B cell (primary cell): Measurements from ENCODE around the gene NT5M.

ENCODE experiments used
- EZH2 ChIP-seq: IDR thresholded peaks from 2 replicates; pipeline ENCODE4 v1.6.1; 2012; ENCODE audit warnings: borderline replicate concordance, low read depth, mild to moderate bottlenecking, moderate library complexity, low read length; ENCODE audit not compliant: insufficient read depth, poor library complexity, severe bottlenecking
- TF ChIP-seq, protein P1 (sequence below): fragments of 200-600 bp; IDR thresholded peaks from one replicate; pipeline ENCODE4 v1.8.0; 2022; ENCODE audit warnings: antibody characterized with exemption, mild to moderate bottlenecking

DNA sequence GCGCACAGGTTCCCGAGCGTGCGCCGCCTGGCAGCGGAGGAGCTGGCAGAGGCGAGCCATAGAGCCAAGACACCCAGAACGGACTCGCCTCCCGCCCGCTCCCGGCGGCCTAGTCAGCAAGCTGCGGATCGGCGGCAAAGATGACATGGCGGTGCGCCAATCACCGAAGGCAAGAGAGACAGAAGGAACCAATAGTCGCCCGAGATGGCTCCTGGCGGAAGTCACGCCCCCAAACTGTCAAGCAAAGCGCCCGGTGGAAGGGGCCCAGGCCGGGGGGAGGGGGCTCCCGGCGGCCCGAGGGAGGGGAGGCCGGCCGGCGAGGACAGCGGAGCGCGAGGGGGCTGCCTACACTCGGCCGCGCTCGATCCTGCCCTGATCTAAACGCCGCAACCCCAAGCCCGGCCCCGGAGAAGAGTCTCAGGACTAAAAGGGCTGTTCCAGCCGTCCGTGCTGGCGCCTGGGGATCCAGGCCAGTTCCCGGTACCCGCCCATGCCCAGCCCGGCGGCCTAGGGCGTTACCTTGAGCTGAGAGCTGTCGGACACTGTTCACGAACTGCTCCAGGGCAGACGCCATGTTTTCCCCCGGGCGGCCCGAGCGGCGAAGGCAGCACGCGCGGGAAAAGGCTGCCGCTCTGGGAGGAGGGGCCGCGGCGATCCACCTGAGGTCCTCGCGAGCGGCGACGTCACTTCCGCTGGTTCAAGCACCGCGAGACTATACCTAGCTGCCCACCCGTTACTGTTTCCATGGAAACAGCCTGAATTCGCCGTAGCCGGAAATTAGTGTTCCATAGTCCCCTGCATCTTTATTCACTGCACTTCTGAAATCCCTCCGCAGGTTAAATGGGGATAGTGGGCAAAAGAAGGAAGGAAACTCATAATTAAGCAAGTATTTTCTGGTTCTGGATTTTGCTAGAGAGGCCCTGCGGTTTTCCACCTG is 22.3 kb upstream of the NT5M start, which contains the start of gene COPS3:
- TF ChIP-seq, protein P1, sequence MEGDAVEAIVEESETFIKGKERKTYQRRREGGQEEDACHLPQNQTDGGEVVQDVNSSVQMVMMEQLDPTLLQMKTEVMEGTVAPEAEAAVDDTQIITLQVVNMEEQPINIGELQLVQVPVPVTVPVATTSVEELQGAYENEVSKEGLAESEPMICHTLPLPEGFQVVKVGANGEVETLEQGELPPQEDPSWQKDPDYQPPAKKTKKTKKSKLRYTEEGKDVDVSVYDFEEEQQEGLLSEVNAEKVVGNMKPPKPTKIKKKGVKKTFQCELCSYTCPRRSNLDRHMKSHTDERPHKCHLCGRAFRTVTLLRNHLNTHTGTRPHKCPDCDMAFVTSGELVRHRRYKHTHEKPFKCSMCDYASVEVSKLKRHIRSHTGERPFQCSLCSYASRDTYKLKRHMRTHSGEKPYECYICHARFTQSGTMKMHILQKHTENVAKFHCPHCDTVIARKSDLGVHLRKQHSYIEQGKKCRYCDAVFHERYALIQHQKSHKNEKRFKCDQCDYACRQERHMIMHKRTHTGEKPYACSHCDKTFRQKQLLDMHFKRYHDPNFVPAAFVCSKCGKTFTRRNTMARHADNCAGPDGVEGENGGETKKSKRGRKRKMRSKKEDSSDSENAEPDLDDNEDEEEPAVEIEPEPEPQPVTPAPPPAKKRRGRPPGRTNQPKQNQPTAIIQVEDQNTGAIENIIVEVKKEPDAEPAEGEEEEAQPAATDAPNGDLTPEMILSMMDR = no peak
- TF ChIP-seq EZH2 = no peak
